Right ventricle myocardium superior (tissue), 1 donor: ENCODE data around the gene PDK3. TPM values are rescaled to one million over a fixed set of nuclear protein-coding genes. Genes with fewer than 3 reads are reported as not detected.

Experiments used
- ATAC-seq: fragments of 200-7000 bp; cut with Tn5 transposase; one replicate; pipeline ENCODE4 v1.9.1; 2020; ENCODE audit warnings: mild to moderate bottlenecking; ENCODE audit not compliant: poor library complexity
- DNase-seq: peaks from one replicate; pipeline ENCODE4 v3.0.0-alpha.2; 2020
- intact Hi-C: fragments of 100-400 bp; cut with DNase I; formaldehyde crosslinking; loops from one replicate; pipeline ENCODE4 v1.11.2; 2022
- long read RNA-seq: library from polyadenylated mRNA; unstranded; transcript quantifications from one replicate; pipeline ENCODE4 v2.0.0, GENCODE V29; 2021
- total RNA-seq: library from RNA; stranded (reverse); fragmentation: NEBNext Ultra II Directional; extraction: Animal tissue kit (Norgen Biotek cat#: 25700); gene quantifications from one replicate; pipeline ENCODE4 v1.2.1, GENCODE V29; 2021
- donor health status: DM: no; HTN: yes; CAD: no; lungs with severe emphysema.

PDK3 gene
- 5.1 TPM for total RNA-seq
- long read RNA-seq, transcript PDK3-201 (11 exons, 1,809 nt), result major isoform, 5 of 10 reads
- long read RNA-seq, transcript PDK3-202 (12 exons, 1,921 nt), result major isoform, 5 of 10 reads
- long read RNA-seq, partial matches to known transcripts, result 0 of 10 reads
- long read RNA-seq, other reads (novel, unspliced or antisense), result 0 of 10 reads

DNA sequence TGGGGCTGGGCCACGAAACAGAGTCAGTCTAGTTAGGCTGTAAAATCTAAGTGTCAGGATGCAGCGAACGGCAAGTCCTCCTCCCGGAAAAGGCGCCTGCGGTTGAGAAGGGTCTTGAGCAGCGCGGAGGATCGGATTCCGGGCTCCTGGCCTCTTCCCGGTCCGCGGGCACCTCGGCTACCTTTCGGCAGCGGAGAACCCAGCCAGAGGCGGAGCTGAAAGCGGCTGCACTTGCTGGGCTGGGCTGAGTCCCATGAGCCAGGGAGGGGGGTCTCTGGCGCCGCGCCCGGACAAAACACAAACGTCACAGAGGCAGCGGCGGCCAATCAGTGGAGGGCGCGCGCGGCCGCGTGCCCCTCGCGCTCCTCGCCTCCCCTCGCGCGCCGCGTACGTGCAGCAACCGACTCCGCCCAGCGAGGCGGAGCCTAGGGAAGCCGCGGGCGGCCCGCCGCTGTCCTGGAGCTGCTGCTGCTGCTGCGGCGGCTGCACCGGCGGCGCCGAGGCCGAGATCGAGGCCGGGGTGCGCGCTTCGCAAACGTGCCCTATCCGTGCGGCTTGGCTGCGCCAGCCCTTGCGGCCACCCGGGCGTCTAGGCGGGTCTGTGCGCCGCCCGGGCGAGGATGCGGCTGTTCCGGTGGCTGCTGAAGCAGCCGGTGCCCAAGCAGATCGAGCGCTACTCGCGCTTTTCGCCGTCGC is at the start of gene PDK3:
Gene PDK3 (plus strand): TSS at position 451 of the 696 bp plus-strand sequence. CDS start 170 bp downstream, at position 621.
- peak; percentile 100 for ATAC-seq
- peak; percentile 94 for DNase-seq
- intact Hi-C loops, result no loop called here

DNA sequence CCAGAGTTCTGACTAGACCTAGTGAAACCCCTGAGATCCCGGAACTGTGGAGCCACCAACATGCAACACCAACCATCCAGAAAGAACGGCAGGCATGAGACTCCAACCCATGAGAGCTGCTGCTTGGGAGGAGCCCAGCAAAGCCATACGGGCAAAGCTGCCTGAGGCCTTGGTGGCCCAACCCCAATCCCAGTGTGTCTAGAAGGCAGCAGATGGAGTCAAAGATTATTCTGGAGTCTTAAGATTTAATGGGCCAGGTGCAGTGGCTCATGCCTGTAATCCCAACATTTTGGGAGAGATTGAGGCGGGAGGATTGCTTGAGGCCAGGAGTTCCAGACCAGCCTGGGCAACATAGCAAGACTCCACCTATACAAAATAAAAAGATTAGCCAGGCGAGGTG is 49.2 kb upstream of the PDK3 start:
- ATAC-seq, result no peak
- intact Hi-C loops, result no loop called here
- no peak for DNase-seq

DNA sequence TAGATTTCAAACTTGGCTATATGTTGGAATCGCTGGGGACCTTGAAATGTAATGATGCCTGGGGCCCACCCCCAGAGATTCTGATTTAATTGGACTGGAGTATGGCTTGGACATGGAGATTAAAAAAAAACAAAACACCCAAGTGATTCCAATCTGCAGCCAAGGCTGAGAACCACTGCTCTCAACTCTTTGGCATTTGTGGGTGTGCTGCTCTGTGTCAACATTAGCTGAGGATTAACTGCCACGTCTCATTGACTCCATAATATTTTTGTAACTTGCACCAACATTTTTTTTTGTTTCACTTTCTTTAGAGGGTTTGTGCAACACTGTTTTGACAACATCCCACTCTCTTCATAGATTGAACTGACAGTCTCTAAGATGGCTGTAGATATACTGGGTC is 41.1 kb upstream of the PDK3 start:
- DNase-seq (no peak), ATAC-seq (no peak)
- intact Hi-C loops, result no loop called here

DNA sequence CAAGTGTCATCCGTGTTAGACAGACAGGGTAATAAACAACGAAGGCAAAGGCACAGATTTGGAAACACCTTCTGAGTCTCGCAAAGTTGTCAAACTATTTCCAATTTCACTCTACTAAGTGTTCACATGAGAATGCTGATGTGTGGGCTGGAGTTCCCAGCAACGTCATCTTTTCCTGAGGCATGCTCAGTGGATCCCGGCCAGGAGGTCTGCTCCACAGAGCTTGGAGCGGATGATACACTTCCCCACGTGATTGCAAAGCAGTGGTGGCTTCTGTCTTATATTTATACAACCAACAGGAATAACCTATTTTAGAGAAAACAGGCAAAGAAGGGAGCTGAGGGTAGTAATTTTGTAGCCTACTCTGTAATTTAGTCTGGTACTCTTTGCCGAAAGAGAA is 40.1 kb upstream of the PDK3 start:
- ATAC-seq (peak; percentile 61), DNase-seq (peak; percentile 66)
- intact Hi-C loops, result no loop called here

DNA sequence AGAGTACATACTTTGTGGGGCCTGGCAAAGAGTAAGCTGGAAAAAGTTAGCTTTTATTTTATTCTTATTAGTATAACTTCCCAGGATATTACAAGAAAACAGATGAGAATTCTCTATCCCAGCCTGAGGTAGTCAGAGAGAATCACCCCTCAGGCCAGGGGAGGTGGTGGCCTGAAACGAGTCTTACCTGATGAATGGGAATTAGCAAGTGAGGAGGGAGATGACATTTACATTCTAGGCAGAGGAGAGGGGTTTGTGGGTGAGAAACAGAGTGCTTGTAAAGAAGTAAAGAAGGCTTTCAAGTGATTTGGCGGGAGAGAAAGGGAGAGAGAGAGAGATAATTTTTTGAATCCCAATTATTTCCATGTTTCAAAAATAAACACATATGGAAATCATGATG is 39.3 kb upstream of the PDK3 start:
- intact Hi-C loops, result no loop called here
- DNase-seq (no peak), ATAC-seq (no peak)

DNA sequence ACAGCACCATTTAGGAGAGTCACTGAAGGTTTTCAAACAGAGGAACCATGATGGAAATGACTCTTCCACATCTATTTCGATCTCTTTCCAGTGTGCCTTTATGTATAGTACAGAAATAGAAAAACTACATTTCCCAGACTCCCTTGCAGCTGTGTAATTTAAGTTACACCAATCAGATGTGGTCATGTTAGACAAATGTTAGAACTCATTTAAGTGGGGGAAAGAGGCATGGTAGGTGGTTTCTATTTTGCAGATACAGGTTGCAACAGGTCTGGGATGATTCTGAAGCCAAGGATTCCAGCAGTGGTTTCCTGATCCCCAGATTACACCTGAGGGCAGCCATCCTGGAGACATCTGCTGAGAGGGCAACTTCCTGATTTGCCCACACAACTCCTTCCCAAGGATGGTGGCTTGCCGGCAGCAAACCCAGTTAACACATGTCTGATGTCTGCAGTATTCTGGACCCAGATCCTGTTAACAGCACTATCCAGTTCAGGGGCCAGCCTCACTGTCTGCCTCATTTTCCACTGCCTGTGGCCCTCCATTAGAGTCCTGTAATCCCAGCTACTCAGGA is 38.7 kb upstream of the PDK3 start:
- no peak for ATAC-seq
- DNase-seq, result no peak
- intact Hi-C loops, result no loop called here

DNA sequence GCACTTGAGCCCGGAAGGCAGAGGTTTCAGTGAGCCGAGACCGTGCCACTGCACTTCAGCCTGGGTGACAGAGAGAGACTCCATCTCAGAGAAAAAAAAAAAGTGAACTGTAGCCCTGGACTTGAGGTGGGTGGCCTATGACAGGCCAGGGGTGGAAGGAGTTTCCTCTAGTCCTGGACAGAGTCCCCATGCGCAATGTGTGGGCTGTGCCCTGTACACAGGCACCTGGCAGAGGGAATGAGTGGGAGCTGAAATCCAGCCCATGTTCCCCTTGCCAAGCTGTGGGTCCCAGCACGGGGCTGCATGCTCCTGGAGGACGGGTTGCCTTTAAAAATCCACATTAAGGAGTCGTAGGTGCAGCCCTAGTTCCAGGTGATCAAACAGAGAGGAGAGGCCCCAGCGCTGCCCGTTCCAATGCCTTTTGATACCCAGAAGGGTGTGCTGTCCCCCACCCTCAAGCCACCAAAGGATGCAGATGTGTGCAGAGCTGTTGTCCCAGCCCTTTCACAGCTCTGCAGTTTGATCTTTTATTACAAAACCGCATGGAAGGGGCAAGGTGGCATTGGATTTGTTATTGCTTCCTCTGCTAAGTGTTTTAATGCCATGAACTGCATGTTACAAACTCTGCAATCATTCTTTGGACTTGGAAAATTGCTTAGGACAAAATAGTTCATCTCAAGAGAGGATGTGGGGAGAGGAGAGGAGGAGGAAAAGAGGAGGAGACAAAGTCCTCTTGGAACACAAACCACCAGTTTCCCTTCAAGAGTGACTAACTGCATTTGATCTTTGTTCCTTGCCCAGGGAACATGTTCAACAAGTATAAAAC is 38.0 kb upstream of the PDK3 start:
- ATAC-seq (peak; percentile 45), DNase-seq (no peak)
- intact Hi-C loops, result no loop called here

DNA sequence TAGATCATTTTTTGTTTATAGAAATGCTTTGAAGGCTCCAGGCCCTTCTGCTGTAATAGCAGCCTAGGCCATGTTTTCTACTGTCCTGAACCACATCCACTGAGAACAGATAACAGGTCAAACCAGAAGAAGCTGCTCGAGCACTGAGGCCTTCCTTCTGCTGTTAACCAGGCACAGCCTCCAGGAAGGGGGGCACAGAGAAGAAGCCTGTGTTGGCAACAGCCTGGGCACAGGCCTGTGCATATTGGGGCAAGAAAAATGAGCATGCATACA is 37.4 kb upstream of the PDK3 start:
- DNase-seq (no peak), ATAC-seq (no peak)
- intact Hi-C loops, result no loop called here

DNA sequence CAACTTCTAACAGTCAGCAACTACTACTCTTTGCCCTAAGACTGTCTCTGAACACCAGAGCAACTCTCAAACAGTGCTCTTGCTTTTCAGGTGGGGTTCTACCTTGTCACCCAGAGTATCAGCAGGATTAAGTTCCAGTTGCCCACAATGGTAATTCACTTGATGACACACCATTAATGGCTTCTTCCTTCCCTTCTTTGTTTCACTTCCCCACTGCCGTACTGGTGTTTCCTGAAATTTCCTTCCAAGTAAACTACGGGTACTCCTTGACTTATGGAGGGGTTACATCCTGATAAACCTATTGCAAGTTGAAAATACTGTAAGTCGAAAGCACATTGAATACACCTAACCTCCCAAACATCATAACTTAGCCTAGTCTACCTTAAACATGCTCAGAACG is 36.6 kb upstream of the PDK3 start:
- intact Hi-C loops, result no loop called here
- ATAC-seq (no peak), DNase-seq (no peak)

DNA sequence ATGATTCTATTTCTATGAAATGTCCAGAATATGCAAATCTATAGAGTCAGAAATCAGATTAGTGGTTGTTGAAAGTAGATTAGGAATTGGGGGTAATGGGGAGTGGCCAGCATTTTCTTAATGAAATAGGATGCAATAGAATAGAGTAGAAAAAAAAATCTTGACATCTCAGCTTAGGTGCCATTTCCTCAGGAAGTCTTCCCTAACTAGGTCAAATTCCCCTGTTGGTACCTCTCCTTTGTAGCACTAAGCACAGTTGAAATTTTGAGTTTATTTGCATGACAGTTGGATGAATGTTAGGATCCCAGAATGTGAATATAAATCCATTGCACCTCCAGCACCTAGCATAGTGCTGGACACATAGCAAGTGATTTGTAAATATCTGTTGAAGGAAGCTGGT is 30.0 kb upstream of the PDK3 start:
- intact Hi-C loops, result no loop called here
- DNase-seq (no peak), ATAC-seq (no peak)

DNA sequence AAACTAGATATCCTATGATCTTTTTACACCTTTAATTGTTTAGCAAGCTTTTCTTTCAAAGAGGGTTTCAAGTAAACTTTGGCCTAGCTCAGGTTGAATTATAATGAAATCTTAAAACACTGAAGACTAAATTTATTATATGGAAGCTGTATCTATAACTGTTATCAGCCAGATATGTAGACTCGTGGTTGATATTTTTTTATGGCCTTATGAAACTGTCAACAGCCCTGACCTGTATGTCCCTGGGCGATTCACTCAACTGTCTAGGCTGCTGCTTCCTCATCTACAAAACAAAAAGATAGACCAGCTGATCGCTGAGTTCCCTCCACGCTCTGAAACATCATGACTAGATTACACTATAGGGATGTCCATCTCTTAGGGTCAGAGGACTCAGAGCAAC is 21.2 kb upstream of the PDK3 start:
- intact Hi-C loops, result no loop called here
- DNase-seq (no peak), ATAC-seq (no peak)

DNA sequence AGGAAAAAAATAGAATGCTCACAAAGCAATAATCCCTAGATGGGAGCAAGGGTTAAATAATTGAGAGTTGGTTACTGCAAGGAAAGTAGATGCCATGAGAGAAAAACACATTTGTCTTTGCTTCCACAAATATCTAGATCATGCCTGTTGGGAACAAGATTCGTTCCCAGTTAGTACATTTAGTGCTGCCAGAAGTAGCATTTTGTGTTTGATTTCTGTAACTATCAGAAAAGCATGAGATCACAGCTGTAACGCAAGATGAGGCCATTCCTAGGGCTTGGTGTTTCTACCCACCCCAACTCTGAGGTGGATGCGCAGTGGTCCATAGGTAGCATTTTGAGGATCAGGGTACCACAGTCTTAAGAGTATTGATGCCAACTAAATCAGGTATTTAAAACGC is 20.4 kb upstream of the PDK3 start:
- peak; percentile 52 for ATAC-seq
- intact Hi-C loops, result no loop called here

DNA sequence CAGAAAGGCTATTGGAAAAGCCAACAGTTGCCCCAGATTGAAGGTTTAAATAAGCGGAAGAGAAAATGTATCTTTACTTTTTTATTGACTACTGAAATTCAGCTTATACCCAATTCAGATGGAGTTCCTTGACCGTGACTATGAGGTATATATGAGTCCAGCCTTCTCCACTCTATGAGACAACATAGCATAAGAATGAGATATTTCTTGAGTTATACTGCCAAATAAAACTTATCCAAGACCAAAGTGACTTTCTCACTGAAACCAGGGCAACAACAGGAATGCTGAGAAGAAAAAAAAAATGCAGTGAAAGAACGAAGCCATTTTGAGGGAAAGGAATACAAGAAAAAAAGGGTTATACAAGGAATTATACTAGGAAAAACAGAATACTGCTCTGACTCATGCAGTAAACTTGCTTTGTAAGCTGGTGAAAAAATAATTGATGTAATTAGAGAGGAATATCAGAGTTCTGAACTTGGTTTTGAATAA is 16.3 kb upstream of the PDK3 start:
- intact Hi-C loops, result no loop called here
- DNase-seq, result no peak
- ATAC-seq, result no peak

More for the DNA sequence above, 20.4 kb upstream of the PDK3 start:
- no peak for DNase-seq

DNA sequence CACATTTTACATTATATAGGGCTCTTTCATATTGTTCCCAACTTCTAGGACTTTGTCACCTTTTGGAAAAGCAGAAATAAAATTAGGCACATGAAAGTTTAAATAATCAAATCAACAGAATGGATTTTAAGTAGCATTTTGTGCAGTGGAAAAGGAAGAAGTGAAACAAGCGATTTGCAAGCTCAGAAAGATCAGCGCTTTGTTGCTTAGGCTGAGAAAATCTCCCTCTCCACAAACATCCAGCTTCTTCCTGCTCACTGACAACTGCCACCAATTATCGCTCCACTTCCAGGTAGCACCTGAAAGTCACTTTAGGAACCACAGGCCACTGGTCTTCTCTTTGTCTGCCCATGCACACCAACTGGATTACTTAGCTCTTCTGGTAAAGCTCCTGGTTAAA is 2.0 kb upstream of the PDK3 start:
- ATAC-seq (no peak), DNase-seq (no peak)
- intact Hi-C loops, result no loop called here

DNA sequence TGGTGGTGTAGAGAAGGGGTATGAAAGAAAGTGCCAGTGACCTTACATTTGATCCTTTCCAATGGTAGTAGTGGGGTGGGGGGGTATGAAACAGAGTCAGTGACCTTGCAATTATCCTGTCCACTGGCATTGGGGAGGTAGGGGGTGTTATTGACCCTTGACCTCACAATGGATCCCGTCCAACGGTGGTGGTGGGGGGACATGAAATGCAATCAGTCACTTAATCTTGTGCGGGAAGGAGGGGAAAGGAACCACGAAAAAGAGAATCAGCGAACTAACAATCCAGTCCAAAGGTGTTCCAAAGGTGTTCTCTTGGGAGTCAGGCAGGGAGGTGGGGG is 619 bp upstream of the PDK3 start:
- intact Hi-C loops, result no loop called here

DNA sequence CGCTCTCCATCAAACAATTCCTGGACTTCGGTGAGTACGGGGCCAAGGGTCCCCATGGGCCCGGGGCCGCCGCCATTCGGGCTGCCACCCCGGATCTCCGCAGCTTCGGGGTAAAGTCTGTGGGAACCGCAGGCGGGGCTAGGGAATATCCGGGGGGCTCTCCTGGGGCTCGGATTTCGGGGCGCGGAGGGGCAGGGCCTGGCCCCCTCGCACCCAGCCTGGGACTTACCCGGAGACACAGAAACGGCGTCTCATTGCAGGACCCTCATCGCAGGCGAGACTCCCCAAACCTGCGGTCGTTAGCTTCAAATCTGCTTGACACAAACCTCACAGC is 413 bp downstream of the PDK3 start:
- DNase-seq (no peak), ATAC-seq (peak; percentile 9)
- intact Hi-C loops, result no loop called here

More for the DNA sequence above, 619 bp upstream of the PDK3 start:
- ATAC-seq (no peak), DNase-seq (no peak)

DNA sequence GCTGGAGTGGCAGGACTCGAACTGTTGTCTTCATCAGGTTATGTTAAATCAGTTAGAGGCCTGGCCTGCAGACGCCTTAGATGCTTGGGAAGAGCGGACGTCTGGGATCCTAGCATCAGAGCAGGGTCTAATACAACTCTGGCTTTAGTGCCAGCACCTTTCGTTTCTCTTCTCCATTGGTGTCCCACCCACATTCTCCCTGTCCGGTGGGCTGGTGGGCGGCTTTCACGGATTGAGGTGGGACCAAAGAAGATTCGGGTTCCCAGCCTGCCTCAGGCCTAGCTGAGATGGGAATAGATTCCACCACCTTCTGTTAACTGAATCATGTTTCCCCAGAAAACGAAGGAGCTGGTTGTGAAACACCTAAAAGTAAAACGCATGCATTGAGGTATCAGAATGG is 939 bp downstream of the PDK3 start:
- DNase-seq (no peak), ATAC-seq (no peak)
- intact Hi-C loops, result no loop called here

DNA sequence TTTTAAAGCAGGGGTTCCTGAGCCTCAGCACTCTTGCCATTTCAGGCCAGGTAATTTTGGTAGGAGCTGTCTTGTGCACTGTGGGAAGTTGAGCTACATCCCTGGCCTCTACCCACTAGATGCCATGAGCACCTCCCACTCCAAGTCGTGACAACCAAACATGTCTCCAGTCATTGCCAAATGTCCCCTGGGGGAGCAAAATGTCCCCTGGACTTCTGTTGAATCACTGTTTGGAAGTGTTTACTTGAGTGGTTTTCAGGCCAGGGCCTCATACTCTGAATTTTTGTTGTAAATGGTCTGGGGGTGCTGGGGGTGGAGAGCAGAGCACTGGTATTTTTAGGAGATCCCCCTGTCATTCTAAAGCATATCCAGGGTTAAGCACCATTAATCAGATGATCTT is 3.2 kb downstream of the PDK3 start:
- intact Hi-C loops, result no loop called here
- ATAC-seq, result no peak
- no peak for DNase-seq

DNA sequence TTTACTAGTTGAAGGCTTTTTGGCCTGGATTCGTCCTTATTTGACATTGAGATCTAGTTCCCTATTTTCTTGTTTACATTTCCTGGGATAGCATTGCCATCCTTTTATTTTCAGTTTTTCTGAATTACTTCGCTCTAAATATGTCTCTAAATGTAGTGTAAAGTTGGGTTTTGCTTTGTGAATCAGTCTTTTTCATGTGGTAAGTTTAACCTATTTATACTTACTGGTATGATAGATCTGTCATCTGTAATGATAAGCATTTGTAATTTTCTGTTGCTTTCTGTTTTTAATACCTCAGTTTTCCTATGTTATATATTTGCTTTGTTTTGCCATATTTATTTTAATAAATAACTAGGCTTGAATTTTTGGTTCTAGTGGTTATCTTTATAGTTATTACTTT is 6.7 kb downstream of the PDK3 start:
- intact Hi-C loops, result no loop called here
- ATAC-seq, result no peak
- no peak for DNase-seq

DNA sequence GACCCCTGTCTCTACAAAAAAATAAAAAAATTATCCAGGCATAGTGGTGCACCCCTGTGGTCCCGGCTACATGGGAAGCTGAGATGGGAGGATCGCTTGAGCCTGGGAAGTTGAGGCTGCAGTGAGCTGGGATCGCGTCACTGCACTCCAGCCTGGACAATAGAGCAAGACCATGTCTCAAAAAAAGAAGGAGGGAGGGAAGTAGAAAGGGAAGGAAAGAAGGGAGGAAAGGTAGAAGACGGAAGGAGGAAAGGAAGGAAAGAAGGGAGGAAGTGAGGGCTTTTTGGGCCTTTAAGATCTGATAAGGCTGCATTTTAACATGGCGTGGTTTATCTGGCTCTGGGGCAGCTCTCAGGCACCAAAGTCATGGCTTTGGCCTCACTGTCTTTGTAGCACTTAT is 10.4 kb downstream of the PDK3 start:
- ATAC-seq, result no peak
- no peak for DNase-seq
- intact Hi-C loops, result no loop called here
